IMR-90 (cell line): ENCODE data around the gene ROCK1. TPM values are rescaled to one million over a fixed set of nuclear protein-coding genes. Genes with fewer than 3 reads are reported as not detected.
A peak's percentile ranks its signal among the peaks of the same experiment; 100 is the strongest.

Experiments used
- ATAC-seq: fragments of 200-7000 bp; cut with Tn5 transposase; 2 replicates; pipeline ENCODE4 v1.9.1; 2020; ENCODE audit warnings: low read depth, mild to moderate bottlenecking, moderate library complexity
- BruUV-seq: library from RNA; stranded (reverse); fragments of 400-500 nt; replicated peaks from 2 replicates; lab custom pipeline; 2021; lab: Mats Ljungman, UMichigan
- CTCF ChIA-PET: fragments of 300-600 bp; formaldehyde crosslinking; extraction: SDS; loops from one replicate; lab custom pipeline; 2021; ENCODE audit warnings: antibody characterized with exemption; lab: Yijun Ruan, JAX
- POLR2A ChIA-PET: fragments of 300-600 bp; sonication (Branson Sonifier 250); formaldehyde crosslinking; loops from one replicate; lab custom pipeline; 2022; ENCODE audit warnings: antibody characterized with exemption; ENCODE audit not compliant: unreplicated experiment; lab: Charles Lee
- DNase-seq: peaks from one replicate; pipeline ENCODE4 v3.0.0; 2013
- H2AFZ ChIP-seq: replicated peaks from 2 replicates; pipeline ENCODE3; 2013; ENCODE audit warnings: low read length, mild to moderate bottlenecking; ENCODE audit not compliant: poor library complexity
- H2AK5ac ChIP-seq: 2 replicates; pipeline ENCODE4 v1.6.1; 2013; ENCODE audit warnings: low read depth, low read length, inconsistent platforms
- H2AK9ac ChIP-seq: replicated peaks from 2 replicates; pipeline ENCODE3; 2013; ENCODE audit warnings: mild to moderate bottlenecking, low read depth, low read length, moderate library complexity; ENCODE audit not compliant: poor library complexity
- H2BK120ac ChIP-seq: 2 replicates; pipeline ENCODE4 v1.6.1; 2013; ENCODE audit warnings: low read depth, low read length, inconsistent platforms
- H2BK15ac ChIP-seq: 3 replicates; pipeline ENCODE4 v1.6.1; 2013; ENCODE audit warnings: low read depth, low read length, inconsistent platforms
- H2BK20ac ChIP-seq: 2 replicates; pipeline ENCODE4 v1.6.1; 2013; ENCODE audit warnings: low read depth, mild to moderate bottlenecking, inconsistent platforms, low read length, moderate library complexity
- H2BK5ac ChIP-seq: 2 replicates; pipeline ENCODE4 v1.6.1; 2013; ENCODE audit warnings: mild to moderate bottlenecking, low read depth, low read length, inconsistent platforms; ENCODE audit not compliant: poor library complexity, severe bottlenecking
- H3K14ac ChIP-seq: replicated peaks from 2 replicates; pipeline ENCODE4 v1.6.1; 2013; ENCODE audit warnings: low read depth, low read length, inconsistent platforms
- H3K18ac ChIP-seq: 2 replicates; pipeline ENCODE4 v1.6.1; 2013; ENCODE audit warnings: low read depth, low read length, control low read depth
- H3K23ac ChIP-seq: 2 replicates; pipeline ENCODE4 v1.6.1; 2013; ENCODE audit warnings: low read depth, low read length, inconsistent platforms
- H3K27ac ChIP-seq: 2 replicates; pipeline ENCODE4 v1.5.1; 2013; ENCODE audit warnings: mild to moderate bottlenecking, control low read depth, low read length; ENCODE audit not compliant: insufficient read depth
- H3K27me3 ChIP-seq: 2 replicates; pipeline ENCODE4 v1.6.1; 2013; ENCODE audit warnings: low read length; ENCODE audit not compliant: control insufficient read depth, insufficient read depth
- H3K36me3 ChIP-seq: 2 replicates; pipeline ENCODE4 v1.6.1; 2013; ENCODE audit warnings: low read length, mixed read lengths; ENCODE audit not compliant: control insufficient read depth, insufficient read depth
- H3K4ac ChIP-seq: 2 replicates; pipeline ENCODE4 v1.6.1; 2013; ENCODE audit warnings: low read depth, low read length, inconsistent platforms
- H3K4me1 ChIP-seq: 2 replicates; pipeline ENCODE4 v1.6.1; 2013; ENCODE audit warnings: low read length, mixed read lengths; ENCODE audit not compliant: control insufficient read depth, insufficient read depth
- H3K4me2 ChIP-seq: 2 replicates; pipeline ENCODE4 v1.6.1; 2013; ENCODE audit warnings: low read depth, mild to moderate bottlenecking, control low read depth, low read length, moderate library complexity
- H3K4me3 ChIP-seq: 2 replicates; pipeline ENCODE4 v1.5.1; 2013; ENCODE audit warnings: low read depth, mild to moderate bottlenecking, control low read depth, low read length, moderate library complexity; ENCODE audit not compliant: insufficient read depth
- H3K56ac ChIP-seq: 2 replicates; pipeline ENCODE4 v1.6.1; 2013; ENCODE audit warnings: low read length, inconsistent platforms; ENCODE audit not compliant: insufficient read depth; ENCODE audit errors: extremely low read depth
- H3K79me1 ChIP-seq, 2 experiments: 2 replicates each; pipeline ENCODE4 v1.6.1; 2013; ENCODE audit warnings: low read length in 2 of 2, inconsistent platforms in 1 of 2, low read depth in 1 of 2
- H3K9ac ChIP-seq: 2 replicates; pipeline ENCODE4 v1.6.1; 2013; ENCODE audit warnings: low read depth, low read length, control low read depth
- H3K9me1 ChIP-seq: 2 replicates; pipeline ENCODE4 v1.6.1; 2013; ENCODE audit warnings: low read length, inconsistent platforms; ENCODE audit not compliant: insufficient read depth
- H3K9me3 ChIP-seq: 2 replicates; pipeline ENCODE4 v1.6.1; 2013; ENCODE audit warnings: low read length; ENCODE audit not compliant: control insufficient read depth, insufficient read depth
- H4K20me1 ChIP-seq: 2 replicates; pipeline ENCODE4 v1.6.1; 2013; ENCODE audit warnings: low read length, inconsistent platforms; ENCODE audit not compliant: insufficient read depth
- H4K5ac ChIP-seq: 2 replicates; pipeline ENCODE4 v1.6.1; 2013; ENCODE audit warnings: mild to moderate bottlenecking, low read depth, low read length, control low read depth
- H4K8ac ChIP-seq, 2 experiments: 2 replicates each; pipeline ENCODE4 v1.6.1; 2013; ENCODE audit warnings: low read depth in 2 of 2, low read length in 2 of 2, control low read depth in 1 of 2, inconsistent platforms in 1 of 2
- H4K91ac ChIP-seq: 2 replicates; pipeline ENCODE4 v1.6.1; 2013; ENCODE audit warnings: low read depth, low read length, inconsistent platforms; ENCODE audit not compliant: insufficient read depth
- CEBPB ChIP-seq: IDR thresholded peaks from 2 replicates; pipeline ENCODE4 v1.6.1; 2012; ENCODE audit warnings: low read depth, low read length, improper control_type of control experiment
- RAD21 ChIP-seq: IDR thresholded peaks from 2 replicates; pipeline ENCODE4 v1.6.1; 2012; ENCODE audit warnings: low read length, improper control_type of control experiment
- WGBS, 2 experiments: methylation state at CpG; one replicate each; pipeline versions ENCODE4 v1.1.5 to v1.1.7; 2013; ENCODE audit warnings: missing lambda C conversion rate in 2 of 2; ENCODE audit not compliant: insufficient read length in 1 of 2; ENCODE audit errors: extremely low coverage in 2 of 2; 5-methylcytosine and 5-hydroxymethylcytosine counted together
- dilution Hi-C: fragments of 300-500 bp; cut with HindIII; formaldehyde crosslinking; loops from one replicate; pipeline ENCODE4 v1.14.3; 2018; ENCODE audit warnings: low sequenced_read_pairs; ENCODE audit not compliant: unreplicated experiment
- in situ Hi-C: fragments of 300-500 bp; cut with MboI; formaldehyde crosslinking; loops from 3 replicates; pipeline ENCODE4 v1.14.3; 2019; ENCODE audit warnings: low sequenced_read_pairs, inconsistent platforms, mixed read lengths
- intact Hi-C: fragments of 100-400 bp; cut with micrococcal nuclease; formaldehyde crosslinking; loops from 2 replicates; pipeline ENCODE4 v1.10.0; 2022
- polyA plus RNA-seq, 3 experiments: library from polyadenylated mRNA; depleted of rRNA; stranded (reverse); fragments of >200 nt; gene quantifications; 2 replicates each; pipeline ENCODE4 v1.2.3, GENCODE V29; 2012; ENCODE audit warnings: low replicate concordance in 1 of 3
- total RNA-seq: library from RNA; depleted of rRNA; stranded (reverse); fragments of >200 nt; gene quantifications from 2 replicates; pipeline ENCODE4 v1.2.3, GENCODE V29; 2012
- TF ChIP-seq, protein P1 (sequence below): conservative IDR thresholded peaks from 2 replicates; pipeline ENCODE4 v1.5.1; 2012; ENCODE audit warnings: mild to moderate bottlenecking, low read depth, low read length, improper control_type of control experiment
- TF ChIP-seq, protein P2 (sequence below): fragments of 150-350 bp; IDR thresholded peaks from 2 replicates; pipeline ENCODE4 v1.6.1; 2017; ENCODE audit warnings: mild to moderate bottlenecking, antibody characterized with exemption, low read length, low read depth

ROCK1 gene
- total and polyA plus RNA-seq, 2 of the 4 experiments (the other 2 are of a cell fraction): 9.9 to 17.0 TPM

DNA sequence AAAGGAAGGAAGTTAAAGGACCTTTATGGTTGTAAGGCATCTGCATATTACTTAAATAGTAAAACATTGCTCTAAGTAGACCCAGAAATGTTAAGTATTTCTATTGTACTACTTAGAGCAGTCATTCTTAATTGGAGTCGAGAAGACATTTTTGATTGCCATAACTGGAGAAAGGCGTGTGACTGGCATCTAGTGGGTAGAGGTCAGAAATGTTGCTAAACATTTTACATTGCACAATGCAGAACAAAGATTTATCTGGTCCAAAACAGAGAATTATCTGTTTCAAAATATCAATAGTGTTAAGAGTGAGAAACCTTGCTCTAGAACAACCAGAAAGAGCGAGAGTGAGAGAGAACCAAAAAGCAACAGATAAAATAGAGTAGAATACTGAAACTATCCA lies 23.3 kb upstream of the ROCK1 start:
- Histone ChIP-seq H2AK9ac (no peak overlapping the region), H3K36me3 (no peaks in the 10 kb centered on the region), H3K9me1 (no peaks in the 10 kb centered on the region), H2BK5ac (no peak overlapping the region), H4K8ac (no peak overlapping the region), H2BK20ac (no peak overlapping the region), H4K20me1 (no peaks in the 10 kb centered on the region), H3K9me3 (no peaks in the 10 kb centered on the region), H3K4me1 (peaks cover 3% of the 10 kb centered on the region; the same call in 1 of the 2 replicates), H2BK15ac (no peak overlapping the region), H3K18ac (no peak overlapping the region), H2AK5ac (no peak overlapping the region), H3K79me1 (no peaks in the 10 kb centered on the region), H3K4me3 (no peak overlapping the region), H3K9ac (no peak overlapping the region), H3K4ac (no peak overlapping the region), H3K27ac (no peak overlapping the region), H2BK120ac (no peak overlapping the region), H4K91ac (no peak overlapping the region), H3K56ac (no peak overlapping the region), H3K23ac (no peak overlapping the region), H3K14ac (no peak overlapping the region), H2AFZ (no peak overlapping the region), H4K5ac (no peak overlapping the region), H3K27me3 (no peaks in the 10 kb centered on the region), H3K4me2 (no peak overlapping the region)
- TF ChIP-seq, protein P1, sequence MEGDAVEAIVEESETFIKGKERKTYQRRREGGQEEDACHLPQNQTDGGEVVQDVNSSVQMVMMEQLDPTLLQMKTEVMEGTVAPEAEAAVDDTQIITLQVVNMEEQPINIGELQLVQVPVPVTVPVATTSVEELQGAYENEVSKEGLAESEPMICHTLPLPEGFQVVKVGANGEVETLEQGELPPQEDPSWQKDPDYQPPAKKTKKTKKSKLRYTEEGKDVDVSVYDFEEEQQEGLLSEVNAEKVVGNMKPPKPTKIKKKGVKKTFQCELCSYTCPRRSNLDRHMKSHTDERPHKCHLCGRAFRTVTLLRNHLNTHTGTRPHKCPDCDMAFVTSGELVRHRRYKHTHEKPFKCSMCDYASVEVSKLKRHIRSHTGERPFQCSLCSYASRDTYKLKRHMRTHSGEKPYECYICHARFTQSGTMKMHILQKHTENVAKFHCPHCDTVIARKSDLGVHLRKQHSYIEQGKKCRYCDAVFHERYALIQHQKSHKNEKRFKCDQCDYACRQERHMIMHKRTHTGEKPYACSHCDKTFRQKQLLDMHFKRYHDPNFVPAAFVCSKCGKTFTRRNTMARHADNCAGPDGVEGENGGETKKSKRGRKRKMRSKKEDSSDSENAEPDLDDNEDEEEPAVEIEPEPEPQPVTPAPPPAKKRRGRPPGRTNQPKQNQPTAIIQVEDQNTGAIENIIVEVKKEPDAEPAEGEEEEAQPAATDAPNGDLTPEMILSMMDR: 0 out of 2 replicates have a peak, but pooled peaks have one; percentile 21
- TF ChIP-seq CEBPB: peak; percentile 58; the same call in 1 of the 2 replicates
- TF ChIP-seq, protein P2, sequence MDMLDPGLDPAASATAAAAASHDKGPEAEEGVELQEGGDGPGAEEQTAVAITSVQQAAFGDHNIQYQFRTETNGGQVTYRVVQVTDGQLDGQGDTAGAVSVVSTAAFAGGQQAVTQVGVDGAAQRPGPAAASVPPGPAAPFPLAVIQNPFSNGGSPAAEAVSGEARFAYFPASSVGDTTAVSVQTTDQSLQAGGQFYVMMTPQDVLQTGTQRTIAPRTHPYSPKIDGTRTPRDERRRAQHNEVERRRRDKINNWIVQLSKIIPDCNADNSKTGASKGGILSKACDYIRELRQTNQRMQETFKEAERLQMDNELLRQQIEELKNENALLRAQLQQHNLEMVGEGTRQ: no peak
- TF ChIP-seq RAD21: peak; percentile 23; the same call in 1 of the 2 replicates
- POLR2A ChIA-PET: no interaction called here
- dilution Hi-C loops (no loop called here), in situ Hi-C loops (no loop called here), intact Hi-C loops (loop anchor here (5.0 to 10.0 kb wide), 2 partner anchors 43 to 190 kb away; no protein-coding TSS in a partner anchor)
- CTCF ChIA-PET: interaction anchor here (1.3 kb wide), 1 partner anchor 45 kb away, joined by 4 read pairs; no protein-coding TSS in a partner anchor
- no TSS peak for BruUV-seq
- DNase-seq (peak; percentile 7), ATAC-seq (no peak)
- WGBS, 2 experiments: no CpG with 5 or more reads among the region's 3 CpGs
